Osteocyte (in vitro differentiated cells): ENCODE measurements around the gene RNPEPL1. TPM values are rescaled to one million over a fixed set of nuclear protein-coding genes. Genes with fewer than 3 reads are reported as not detected.
A peak's percentile ranks its signal among the peaks of the same experiment; 100 is the strongest.

Source experiments
- DNase-seq: peaks from one replicate; pipeline ENCODE4 v3.0.0; 2021; ENCODE audit warnings: mixed read lengths; ENCODE audit not compliant: unreplicated experiment; ENCODE audit errors: extremely low spot score
- H3K27ac Mint-ChIP-seq: one replicate; pipeline ENCODE4 v1.8.0; 2021; ENCODE audit warnings: mild to moderate bottlenecking, mixed read lengths; ENCODE audit not compliant: unreplicated experiment
- H3K27me3 Mint-ChIP-seq: one replicate; pipeline ENCODE4 v1.8.0; 2021; ENCODE audit warnings: mixed read lengths; ENCODE audit not compliant: unreplicated experiment
- H3K36me3 Mint-ChIP-seq: one replicate; pipeline ENCODE4 v1.8.0; 2021; ENCODE audit warnings: mixed read lengths; ENCODE audit not compliant: unreplicated experiment
- H3K4me1 Mint-ChIP-seq: one replicate; pipeline ENCODE4 v1.8.0; 2021; ENCODE audit warnings: mixed read lengths; ENCODE audit not compliant: unreplicated experiment
- H3K4me3 Mint-ChIP-seq: one replicate; pipeline ENCODE4 v1.8.0; 2021; ENCODE audit warnings: mild to moderate bottlenecking, moderate library complexity, mixed read lengths; ENCODE audit not compliant: unreplicated experiment
- H3K9me3 Mint-ChIP-seq: one replicate; pipeline ENCODE4 v1.8.0; 2021; ENCODE audit warnings: mixed read lengths; ENCODE audit not compliant: unreplicated experiment
- total RNA-seq: library from RNA; stranded (reverse); gene quantifications from 2 replicates; pipeline ENCODE4 v1.2.1, GENCODE V29; 2021
- TF ChIP-seq, protein P1 (sequence below): fragments of 200-600 bp; sonication (generic); IDR thresholded peaks from 2 replicates; pipeline ENCODE4 v1.5.0; 2021; ENCODE audit warnings: antibody characterized with exemption, mild to moderate bottlenecking, moderate library complexity

Gene RNPEPL1
- total RNA-seq, 1 donor from 2014 or later: 56.5 TPM

DNA sequence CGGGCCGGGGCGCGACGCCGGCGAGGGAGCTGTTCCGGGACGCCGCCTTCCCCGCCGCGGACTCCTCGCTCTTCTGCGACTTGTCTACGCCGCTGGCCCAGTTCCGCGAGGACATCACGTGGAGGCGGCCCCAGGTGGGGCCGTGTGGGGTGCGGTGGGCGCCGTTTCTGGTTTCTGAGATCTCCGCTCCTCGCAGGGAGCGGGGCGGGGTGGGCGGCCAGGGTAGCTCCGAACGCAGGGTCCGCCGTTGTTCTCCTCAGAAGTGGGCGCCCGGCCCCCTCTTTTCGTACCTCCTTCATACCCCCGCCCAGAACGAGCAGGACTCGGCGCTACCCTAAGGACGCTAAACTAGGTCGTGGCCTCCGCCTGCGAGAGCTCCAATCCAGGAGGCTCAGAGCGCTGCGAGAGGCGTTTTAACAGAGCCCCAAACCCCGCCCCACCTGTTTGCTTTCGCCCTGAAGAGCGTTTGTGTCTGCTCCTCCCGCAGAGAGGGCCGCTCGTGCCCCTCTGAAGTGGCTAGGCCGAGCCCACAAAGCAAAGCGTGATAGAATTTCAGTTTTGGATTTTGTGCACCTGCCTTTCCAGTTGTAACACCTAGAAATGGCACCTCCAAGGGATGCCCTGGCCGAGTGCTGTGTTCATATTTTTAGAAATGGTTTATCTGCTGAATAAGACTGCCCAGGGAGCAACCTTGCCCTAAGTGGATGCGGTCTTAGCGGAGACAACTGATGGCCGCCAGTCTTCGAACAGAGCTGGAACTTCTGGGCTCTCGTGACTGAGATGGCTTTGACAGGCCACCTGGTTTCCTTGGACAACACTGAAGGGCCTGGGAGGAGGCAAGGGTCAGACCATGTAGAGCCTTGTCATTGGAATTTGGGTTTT is 18.9 kb downstream of the RNPEPL1 start:
- H3K4me1 Mint-ChIP-seq: peaks cover 34% of the 10 kb centered on the region
- TF ChIP-seq, protein P1, sequence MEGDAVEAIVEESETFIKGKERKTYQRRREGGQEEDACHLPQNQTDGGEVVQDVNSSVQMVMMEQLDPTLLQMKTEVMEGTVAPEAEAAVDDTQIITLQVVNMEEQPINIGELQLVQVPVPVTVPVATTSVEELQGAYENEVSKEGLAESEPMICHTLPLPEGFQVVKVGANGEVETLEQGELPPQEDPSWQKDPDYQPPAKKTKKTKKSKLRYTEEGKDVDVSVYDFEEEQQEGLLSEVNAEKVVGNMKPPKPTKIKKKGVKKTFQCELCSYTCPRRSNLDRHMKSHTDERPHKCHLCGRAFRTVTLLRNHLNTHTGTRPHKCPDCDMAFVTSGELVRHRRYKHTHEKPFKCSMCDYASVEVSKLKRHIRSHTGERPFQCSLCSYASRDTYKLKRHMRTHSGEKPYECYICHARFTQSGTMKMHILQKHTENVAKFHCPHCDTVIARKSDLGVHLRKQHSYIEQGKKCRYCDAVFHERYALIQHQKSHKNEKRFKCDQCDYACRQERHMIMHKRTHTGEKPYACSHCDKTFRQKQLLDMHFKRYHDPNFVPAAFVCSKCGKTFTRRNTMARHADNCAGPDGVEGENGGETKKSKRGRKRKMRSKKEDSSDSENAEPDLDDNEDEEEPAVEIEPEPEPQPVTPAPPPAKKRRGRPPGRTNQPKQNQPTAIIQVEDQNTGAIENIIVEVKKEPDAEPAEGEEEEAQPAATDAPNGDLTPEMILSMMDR: no peak
- DNase-seq: no peak
- H3K36me3 Mint-ChIP-seq: no peaks in the 10 kb centered on the region
- H3K27ac Mint-ChIP-seq: peak overlapping the region; percentile 65
- peak overlapping the region; percentile 87 for H3K4me3 Mint-ChIP-seq
- no peaks in the 10 kb centered on the region for H3K27me3 Mint-ChIP-seq
- H3K9me3 Mint-ChIP-seq: no peaks in the 10 kb centered on the region

DNA sequence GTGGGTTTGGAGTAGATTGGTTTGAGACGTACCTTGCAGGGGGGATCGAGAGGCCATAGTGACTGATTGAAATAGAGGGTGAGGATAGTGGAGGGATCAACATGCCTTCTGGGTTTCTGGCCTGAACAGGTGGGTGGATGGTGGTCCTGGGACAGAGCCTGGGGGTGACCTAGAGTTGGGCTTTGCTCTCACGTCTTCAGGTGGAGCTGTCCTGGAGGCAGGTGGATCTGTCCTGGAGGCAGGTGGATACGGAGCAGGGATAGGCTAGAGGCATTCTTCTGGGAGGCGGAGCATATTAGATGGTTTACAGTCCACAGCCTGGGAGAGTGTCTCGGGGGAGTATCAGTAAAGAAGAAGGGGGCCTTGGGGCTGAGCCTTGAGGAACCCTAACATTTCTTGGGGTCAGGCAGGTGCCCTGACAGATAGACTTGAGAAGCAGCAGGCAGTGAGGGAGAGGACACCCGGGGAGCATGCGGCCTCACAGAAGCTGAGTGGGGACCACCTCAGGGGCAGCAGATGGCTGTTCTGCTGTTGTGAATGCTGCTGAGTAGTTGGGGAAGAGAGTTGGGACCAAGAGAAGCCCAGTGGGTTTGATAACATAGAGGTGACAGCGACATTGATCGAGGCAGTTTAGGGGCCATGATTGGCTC is 19.8 kb downstream of the RNPEPL1 start:
- Mint-ChIP-seq H3K27ac (no peak overlapping the region), H3K9me3 (no peaks in the 10 kb centered on the region), H3K4me1 (peaks cover 34% of the 10 kb centered on the region), H3K4me3 (peak overlapping the region; percentile 87), H3K36me3 (no peaks in the 10 kb centered on the region), H3K27me3 (no peaks in the 10 kb centered on the region)
- TF ChIP-seq, protein P1: no peak
- DNase-seq: no peak

DNA sequence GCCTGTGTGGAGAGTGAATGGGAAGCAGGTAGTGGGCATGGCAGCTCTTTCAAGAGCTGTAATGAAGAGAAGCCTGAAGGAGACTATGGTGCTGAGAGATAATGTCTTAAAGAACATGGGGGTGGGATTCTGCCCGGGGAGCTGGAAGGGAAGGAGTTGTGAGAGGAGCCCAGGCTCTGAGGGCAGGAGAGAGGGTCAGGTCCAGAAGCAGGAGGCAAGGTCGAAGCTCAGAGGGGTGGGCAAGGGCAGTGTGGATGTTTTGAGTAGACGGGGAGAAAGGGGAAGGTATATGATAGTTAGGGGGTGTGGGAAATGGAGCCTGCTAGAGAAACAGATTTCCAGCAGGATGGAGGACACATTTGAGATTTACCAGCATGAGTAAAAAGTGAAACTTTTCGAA is 20.4 kb downstream of the RNPEPL1 start:
- no peaks in the 10 kb centered on the region for H3K27me3 Mint-ChIP-seq
- H3K4me1 Mint-ChIP-seq: peaks cover 34% of the 10 kb centered on the region
- no peak for DNase-seq
- TF ChIP-seq, protein P1: no peak
- no peaks in the 10 kb centered on the region for H3K36me3 Mint-ChIP-seq
- no peaks in the 10 kb centered on the region for H3K9me3 Mint-ChIP-seq
- H3K4me3 Mint-ChIP-seq: peak overlapping the region; percentile 17
- no peak overlapping the region for H3K27ac Mint-ChIP-seq

DNA sequence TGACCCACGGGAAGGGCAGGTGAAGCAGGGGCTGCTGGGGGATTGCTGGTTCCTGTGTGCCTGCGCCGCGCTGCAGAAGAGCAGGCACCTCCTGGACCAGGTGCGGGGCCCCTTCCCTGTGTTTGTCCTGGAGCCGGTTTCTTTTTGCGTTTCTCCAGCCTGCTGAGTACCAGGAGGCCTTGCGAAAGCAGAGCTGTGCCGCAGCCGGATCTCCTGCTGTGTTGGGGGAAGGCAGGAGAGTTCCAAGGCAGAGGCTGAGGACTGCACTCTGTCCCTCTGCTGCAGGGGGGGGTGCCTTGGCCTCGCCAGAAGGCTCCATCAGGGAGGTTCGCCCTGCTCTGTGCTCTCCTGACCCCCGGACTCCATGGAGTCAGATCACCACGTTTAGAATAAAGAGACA is 21.1 kb downstream of the RNPEPL1 start:
- no peaks in the 10 kb centered on the region for H3K36me3 Mint-ChIP-seq

More for the DNA sequence above, 21.1 kb downstream of the RNPEPL1 start:
- TF ChIP-seq, protein P1: no peak
- Mint-ChIP-seq H3K4me3 (no peak overlapping the region), H3K4me1 (peaks cover 32% of the 10 kb centered on the region), H3K9me3 (no peaks in the 10 kb centered on the region), H3K27me3 (no peaks in the 10 kb centered on the region), H3K27ac (no peak overlapping the region)
- no peak for DNase-seq
